MM.1S (cell line): ENCODE measurements around the gene ALG5.

Source experiments
- EZH2 ChIP-seq: fragments of 300-600 bp; sonication (generic); optimal IDR thresholded peaks from 2 replicates; pipeline ENCODE3; 2017; ENCODE audit warnings: low read depth, mild to moderate bottlenecking, antibody characterized with exemption, low read length, mixed read lengths
- EZH2phosphoT487 ChIP-seq: fragments of 300-600 bp; sonication (generic); IDR thresholded peaks from 2 replicates; pipeline ENCODE4 v1.6.1; 2018; ENCODE audit warnings: antibody characterized with exemption, low read length
- TF ChIP-seq, protein P1 (sequence below): fragments of 300-600 bp; sonication (generic); IDR thresholded peaks from 2 replicates; pipeline ENCODE4 v1.5.1; 2016; ENCODE audit warnings: antibody characterized with exemption, low read length, mixed read lengths

DNA sequence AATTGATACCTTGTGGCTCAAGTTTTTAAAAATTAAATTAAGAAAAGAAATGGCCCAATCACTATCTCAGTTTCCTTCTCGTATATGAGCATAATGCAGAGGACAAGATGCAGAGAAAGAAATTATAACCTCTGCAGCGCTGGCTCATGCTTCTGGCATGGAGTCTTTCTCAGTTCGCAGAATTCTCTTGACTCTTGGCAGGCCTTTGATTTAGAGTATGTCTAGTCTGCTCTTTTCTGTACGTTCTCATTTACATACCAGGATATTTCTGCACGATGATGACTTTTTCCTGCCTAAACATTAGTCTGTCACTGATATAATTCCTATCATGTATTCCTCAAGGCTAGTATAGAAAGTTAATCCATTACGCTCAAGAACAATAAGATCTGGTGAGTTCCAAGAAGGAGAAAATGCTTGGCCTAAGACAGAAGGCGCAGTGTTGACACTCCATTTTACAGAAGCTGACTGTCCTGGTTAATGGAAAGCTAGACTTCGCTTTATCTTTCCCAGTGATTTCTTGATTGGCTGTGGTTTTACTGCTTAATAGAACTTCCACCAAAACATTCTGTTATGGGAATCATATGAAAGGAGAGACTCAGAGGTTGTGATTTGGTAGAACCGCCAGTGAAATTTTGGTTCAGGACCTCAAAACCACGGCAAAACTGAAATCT lies 77.4 kb downstream of the ALG5 start:
- TF ChIP-seq EZH2phosphoT487 (no peak), EZH2 (no peak)
- TF ChIP-seq, protein P1, sequence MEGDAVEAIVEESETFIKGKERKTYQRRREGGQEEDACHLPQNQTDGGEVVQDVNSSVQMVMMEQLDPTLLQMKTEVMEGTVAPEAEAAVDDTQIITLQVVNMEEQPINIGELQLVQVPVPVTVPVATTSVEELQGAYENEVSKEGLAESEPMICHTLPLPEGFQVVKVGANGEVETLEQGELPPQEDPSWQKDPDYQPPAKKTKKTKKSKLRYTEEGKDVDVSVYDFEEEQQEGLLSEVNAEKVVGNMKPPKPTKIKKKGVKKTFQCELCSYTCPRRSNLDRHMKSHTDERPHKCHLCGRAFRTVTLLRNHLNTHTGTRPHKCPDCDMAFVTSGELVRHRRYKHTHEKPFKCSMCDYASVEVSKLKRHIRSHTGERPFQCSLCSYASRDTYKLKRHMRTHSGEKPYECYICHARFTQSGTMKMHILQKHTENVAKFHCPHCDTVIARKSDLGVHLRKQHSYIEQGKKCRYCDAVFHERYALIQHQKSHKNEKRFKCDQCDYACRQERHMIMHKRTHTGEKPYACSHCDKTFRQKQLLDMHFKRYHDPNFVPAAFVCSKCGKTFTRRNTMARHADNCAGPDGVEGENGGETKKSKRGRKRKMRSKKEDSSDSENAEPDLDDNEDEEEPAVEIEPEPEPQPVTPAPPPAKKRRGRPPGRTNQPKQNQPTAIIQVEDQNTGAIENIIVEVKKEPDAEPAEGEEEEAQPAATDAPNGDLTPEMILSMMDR = no peak
